ENCODE results near the gene CTSW. TPM values are rescaled to one million over a fixed set of nuclear protein-coding genes. Genes with fewer than 3 reads are reported as not detected.

CTSW gene
- polyA plus RNA-seq, 2 of the 4 experiments (the other 2 are of a cell fraction): not detected

DNA sequence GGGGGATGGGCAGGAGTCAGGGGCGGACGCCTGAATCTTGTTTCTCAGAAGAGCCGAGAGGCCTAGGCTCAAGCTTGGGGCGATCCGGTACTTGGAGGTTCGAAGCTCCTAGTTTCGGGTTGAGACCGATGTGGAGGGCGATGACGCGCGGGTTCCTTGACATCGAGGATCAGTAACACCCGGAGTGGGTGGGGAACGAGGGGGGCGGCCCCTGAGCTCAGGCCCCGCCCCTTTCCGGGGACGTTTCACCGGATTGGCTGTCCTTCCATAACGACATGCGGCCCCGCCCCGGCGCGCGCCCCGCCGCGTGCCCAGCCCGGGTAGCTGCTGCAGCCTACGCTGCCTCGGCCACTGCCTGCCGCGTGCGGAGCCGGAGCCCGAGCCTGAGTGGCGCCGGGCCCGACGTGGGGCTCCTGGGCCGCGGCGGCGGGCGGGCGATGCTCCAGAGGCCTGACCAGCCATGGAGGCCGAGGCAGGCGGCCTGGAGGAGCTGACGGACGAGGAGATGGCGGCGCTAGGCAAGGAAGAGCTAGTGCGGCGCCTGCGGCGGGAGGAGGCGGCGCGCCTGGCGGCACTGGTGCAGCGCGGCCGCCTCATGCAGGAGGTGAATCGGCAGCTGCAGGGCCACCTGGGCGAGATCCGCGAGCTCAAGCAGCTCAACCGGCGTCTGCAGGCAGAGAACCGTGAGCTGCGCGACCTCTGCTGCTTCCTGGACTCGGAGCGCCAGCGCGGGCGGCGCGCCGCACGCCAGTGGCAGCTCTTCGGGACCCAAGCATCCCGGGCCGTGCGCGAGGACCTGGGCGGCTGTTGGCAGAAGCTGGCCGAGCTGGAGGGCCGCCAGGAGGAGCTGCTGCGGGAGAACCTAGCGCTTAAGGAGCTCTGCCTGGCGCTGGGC, 10.9 kb downstream of the CTSW start, which contains the start of gene CCDC85B (continued):
- TF ChIP-seq, protein P1, sequence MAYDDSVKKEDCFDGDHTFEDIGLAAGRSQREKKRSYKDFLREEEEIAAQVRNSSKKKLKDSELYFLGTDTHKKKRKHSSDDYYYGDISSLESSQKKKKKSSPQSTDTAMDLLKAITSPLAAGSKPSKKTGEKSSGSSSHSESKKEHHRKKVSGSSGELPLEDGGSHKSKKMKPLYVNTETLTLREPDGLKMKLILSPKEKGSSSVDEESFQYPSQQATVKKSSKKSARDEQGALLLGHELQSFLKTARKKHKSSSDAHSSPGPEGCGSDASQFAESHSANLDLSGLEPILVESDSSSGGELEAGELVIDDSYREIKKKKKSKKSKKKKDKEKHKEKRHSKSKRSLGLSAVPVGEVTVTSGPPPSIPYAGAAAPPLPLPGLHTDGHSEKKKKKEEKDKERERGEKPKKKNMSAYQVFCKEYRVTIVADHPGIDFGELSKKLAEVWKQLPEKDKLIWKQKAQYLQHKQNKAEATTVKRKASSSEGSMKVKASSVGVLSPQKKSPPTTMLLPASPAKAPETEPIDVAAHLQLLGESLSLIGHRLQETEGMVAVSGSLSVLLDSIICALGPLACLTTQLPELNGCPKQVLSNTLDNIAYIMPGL (CRISPR knock-in tag; IDR thresholded peaks at IDR 0.05; ENCODE audit: borderline replicate concordance): no peak
- TF ChIP-seq JUNB (IDR thresholded peaks at IDR 0.05): no peak
- TF ChIP-seq MAFK (IDR thresholded peaks at IDR 0.05; ENCODE audit: partially characterized antibody): no peak
- no peak for TF ChIP-seq EHF (CRISPR knock-in tag; IDR thresholded peaks at IDR 0.05)
- TF ChIP-seq MAZ (IDR thresholded peaks at IDR 0.05; ENCODE audit: borderline replicate concordance, low read depth, low read length): no peak
- 0 out of 2 replicates have a peak, but pooled peaks have one; percentile 30 for TF ChIP-seq BHLHE40 (IDR thresholded peaks at IDR 0.05; ENCODE audit: low read depth, low read length)
- TF ChIP-seq HOXA7 (CRISPR knock-in tag; IDR thresholded peaks at IDR 0.05): no peak; the same call in 1 of the 2 replicates
- 0 out of 2 replicates have a peak, but pooled peaks have one; percentile 27 for TF ChIP-seq HOXB13 (CRISPR knock-in tag; IDR thresholded peaks at IDR 0.05; ENCODE audit: low read depth)
- peak; percentile 93 for TF ChIP-seq NPAS2 (CRISPR knock-in tag; IDR thresholded peaks at IDR 0.05; ENCODE audit: borderline replicate concordance)
- no peak for TF ChIP-seq ELK1 (IDR thresholded peaks at IDR 0.05; ENCODE audit: low read depth, low read length)
- TF ChIP-seq ZNF302 (CRISPR knock-in tag; IDR thresholded peaks at IDR 0.05): no peak
- TF ChIP-seq CHD4 (IDR thresholded peaks at IDR 0.05; ENCODE audit: borderline replicate concordance): no peak
- no peak for TF ChIP-seq RNF2 (IDR thresholded peaks at IDR 0.05; ENCODE audit: borderline replicate concordance, low read depth)
- TF ChIP-seq NR3C1 (IDR thresholded peaks at IDR 0.05): no peak
- no peak for TF ChIP-seq GATA3 (IDR thresholded peaks at IDR 0.05; ENCODE audit: borderline replicate concordance)
- 0 out of 3 replicates have a peak, but pooled peaks have one; percentile 10 for TF ChIP-seq SMC3 (IDR thresholded peaks at IDR 0.05)
- no peak for TF ChIP-seq RAD21 (conservative IDR thresholded peaks at IDR 0.05 in 1 of 2, IDR thresholded peaks at IDR 0.05 in 1 of 2)
- TF ChIP-seq TP53 (CRISPR knock-in tag; IDR thresholded peaks at IDR 0.05): 0 out of 2 replicates have a peak, but pooled peaks have one; percentile 59
- TF ChIP-seq SREBF2 (IDR thresholded peaks at IDR 0.05): no peak
- TF ChIP-seq JUN (IDR thresholded peaks at IDR 0.05): peak; percentile 66 to 87; a peak in 3 of 5 replicates
- TF ChIP-seq CBX2 (IDR thresholded peaks at IDR 0.05; ENCODE audit: borderline replicate concordance, low read depth): no peak
- TF ChIP-seq, protein P2, sequence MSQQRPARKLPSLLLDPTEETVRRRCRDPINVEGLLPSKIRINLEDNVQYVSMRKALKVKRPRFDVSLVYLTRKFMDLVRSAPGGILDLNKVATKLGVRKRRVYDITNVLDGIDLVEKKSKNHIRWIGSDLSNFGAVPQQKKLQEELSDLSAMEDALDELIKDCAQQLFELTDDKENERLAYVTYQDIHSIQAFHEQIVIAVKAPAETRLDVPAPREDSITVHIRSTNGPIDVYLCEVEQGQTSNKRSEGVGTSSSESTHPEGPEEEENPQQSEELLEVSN (IDR thresholded peaks at IDR 0.05; ENCODE audit: borderline replicate concordance, low read depth): peak; percentile 77
- no peak; the same call in none of the 2 replicates for TF ChIP-seq TFCP2L1 (CRISPR knock-in tag; IDR thresholded peaks at IDR 0.05)
- TF ChIP-seq ESRRA (IDR thresholded peaks at IDR 0.05; ENCODE audit: borderline replicate concordance, low read length): no peak
- TF ChIP-seq RARB (CRISPR knock-in tag; IDR thresholded peaks at IDR 0.05): peak; percentile 21
- TF ChIP-seq FOXS1 (CRISPR knock-in tag; IDR thresholded peaks at IDR 0.05): no peak
- TF ChIP-seq CEBPB (IDR thresholded peaks at IDR 0.05): no peak
- no peak for TF ChIP-seq CBX8 (IDR thresholded peaks at IDR 0.05)
